Measurements from ENCODE around the gene AKAP10. TPM values are rescaled to one million over a fixed set of nuclear protein-coding genes. Genes with fewer than 3 reads are reported as not detected.

The AKAP10 gene
- total and polyA plus RNA-seq, 2 donors (not counting 3 experiments of a cell fraction or from before 2014, with no cell fraction given), result 10.0 to 27.1 TPM

GRCh38 chr17:19874256-19874655 is 103.4 kb downstream of the AKAP10 start:
- dilution Hi-C loops (cut with MboI; ENCODE audit: extremely low pct_ligation_motif_present, low sequenced_read_pairs) (no loop called here), intact Hi-C loops (cut with micrococcal nuclease) (no loop called here)
- Histone ChIP-seq H3K27me3 (ENCODE audit: control insufficient read depth in 2 of 2, insufficient read depth in 2 of 2, low read length in 2 of 2) (peaks cover 2 to 6% of the 10 kb centered on the region in 2 experiments), H3K9me1 (replicated peaks; ENCODE audit: control insufficient read depth, extremely low read depth, insufficient read depth, low read length) (no peaks in the 10 kb centered on the region), H3K9me3 (replicated peaks; ENCODE audit: control insufficient read depth, insufficient read depth, low read length) (no peaks in the 10 kb centered on the region), H3K36me3 (ENCODE audit: control insufficient read depth in 2 of 2, extremely low read depth in 1 of 2, insufficient read depth in 2 of 2, low read length in 2 of 2) (no peaks in the 10 kb centered on the region), H2AFZ (ENCODE audit: low read depth, low read length) (no peak overlapping the region), H3K4me3 (replicated peaks in 1 of 3; ENCODE audit: insufficient read depth in 1 of 3, low read depth in 1 of 3, low read length in 3 of 3) (no peak overlapping the region), H3K79me2 (ENCODE audit: control insufficient read depth, insufficient read depth, low read length) (no peaks in the 10 kb centered on the region), H4K20me1 (replicated peaks; ENCODE audit: control insufficient read depth, extremely low read depth, insufficient read depth, low read length) (no peaks in the 10 kb centered on the region), H3K4me1 (ENCODE audit: control insufficient read depth, extremely low read depth, insufficient read depth, low read length) (no peaks in the 10 kb centered on the region), H3K27ac (ENCODE audit: insufficient read depth, low read depth, low read length) (no peak overlapping the region), H3K4me2 (ENCODE audit: insufficient read depth, low read length) (no peak overlapping the region), H3K9ac (replicated peaks; ENCODE audit: extremely low read depth, insufficient read depth, low read length) (no peak overlapping the region)
- BruUV-seq (replicated peaks), result no TSS peak
- CTCF ChIA-PET, result interaction anchor here (0.5 kb wide), 1 partner anchor 33 kb away, joined by 3 read pairs; no protein-coding TSS in a partner anchor
- DNase-seq (ENCODE audit: low read depth, low spot score) (no peak), FAIRE-seq (no peak)
- TF ChIP-seq EZH2 (IDR thresholded peaks at IDR 0.05; ENCODE audit: borderline replicate concordance, low read depth, low read length, severe bottlenecking) (no peak), GATA2 (IDR thresholded peaks at IDR 0.05; ENCODE audit: insufficient read depth, insufficient read length, low read depth, low read length) (no peak), CTCF (IDR thresholded peaks at IDR 0.05; ENCODE audit: extremely low read depth in 1 of 2, insufficient read depth in 1 of 2, low read depth in 1 of 2, low read length in 2 of 2) (no peak), FOS (IDR thresholded peaks at IDR 0.05; ENCODE audit: borderline replicate concordance, insufficient read depth, low read length) (no peak), POLR2AphosphoS5 (IDR thresholded peaks at IDR 0.05; ENCODE audit: insufficient read depth, low read depth, low read length) (no peak), JUN (IDR thresholded peaks at IDR 0.05; ENCODE audit: borderline replicate concordance, insufficient read depth, insufficient read length, low read depth) (no peak), POLR2A (IDR thresholded peaks at IDR 0.05; ENCODE audit: low read depth, low read length) (no peak), MAX (IDR thresholded peaks at IDR 0.05; ENCODE audit: insufficient read depth, insufficient read length) (no peak), MYC (IDR thresholded peaks at IDR 0.05; ENCODE audit: low read depth, low read length) (no peak)
- POLR2A ChIA-PET, result interaction anchor here (0.7 kb wide), 1 partner anchor 11 kb away, joined by 5 read pairs; no protein-coding TSS in a partner anchor
